K562 treated with DMSO at 1 percent for 48 hours (cell line): ENCODE results near the gene CCNH. TPM values are rescaled to one million over a fixed set of nuclear protein-coding genes. Genes with fewer than 3 reads are reported as not detected.

Source experiments
- total RNA-seq: library from RNA; unstranded; fragments of 300-600 nt; gene quantifications from 2 replicates; pipeline ENCODE4 v1.2.3, GENCODE V29; 2022; ENCODE audit warnings: low replicate concordance; ENCODE audit errors: extremely low read depth

The CCNH gene
- total RNA-seq, result not detected in 2 replicates

DNA sequence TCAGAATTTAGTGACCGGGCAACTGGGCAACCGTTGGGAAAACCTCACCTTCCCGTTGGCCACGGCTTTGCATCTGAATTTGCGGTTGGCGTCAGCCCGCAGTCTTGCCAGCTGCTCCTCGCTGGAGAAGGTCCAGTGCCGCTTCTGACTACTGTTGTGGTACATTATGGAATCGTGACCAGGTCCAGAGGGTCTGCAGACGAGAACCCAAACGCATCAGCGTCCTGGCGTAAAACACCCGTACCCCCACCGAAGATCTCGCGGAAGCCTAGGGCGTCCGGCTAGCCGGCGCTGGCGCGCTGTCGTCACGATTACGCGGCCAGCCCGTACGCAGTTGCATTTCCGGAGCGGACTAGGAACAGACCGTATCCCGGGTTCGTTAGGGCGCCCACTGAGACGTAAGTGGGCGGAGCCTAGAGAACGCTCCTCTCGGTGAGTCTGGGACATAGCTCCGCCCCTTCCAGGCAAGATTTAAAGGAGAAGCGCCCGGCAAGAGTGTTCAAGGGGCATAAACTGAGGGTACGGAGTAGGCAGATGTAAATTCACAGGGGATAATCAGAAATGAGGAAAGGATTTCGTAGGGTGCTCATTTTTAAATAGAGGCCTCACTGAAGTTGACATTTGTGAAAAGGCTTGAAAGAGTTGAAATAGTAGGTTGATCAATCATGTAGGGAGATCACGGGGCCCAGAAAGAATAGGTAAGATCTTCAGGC is at the start of gene CCNH:
CCNH (minus strand) TSS at position 301 of the 713 bp plus-strand sequence; CDS start at position 165, 136 bp downstream.

Other genes with a start within 250 kb of the CCNH start
- gene RASA1, start 145.0 kb downstream of the CCNH start, total RNA-seq, result not detected in 2 replicates